IPS DF 19.7 (cell line): Measurements from ENCODE around the gene ZNF385D.
A peak's percentile ranks its signal among the peaks of the same experiment; 100 is the strongest.

Experiments used
- DNase-seq: peaks from one replicate; pipeline ENCODE4 v3.0.0-alpha.2; 2013; ENCODE audit warnings: low read depth, low spot score

ZNF385D gene

GRCh38 chr3:21672303-21672702 lies 78.7 kb downstream of the ZNF385D start:
- no peak for DNase-seq

- DNase-seq: no peak
Observed at GRCh38 chr3:21670386-21670785, 80.6 kb downstream of the ZNF385D start.

- DNase-seq: no peak
Observed at GRCh38 chr3:21668012-21668411, 83.0 kb downstream of the ZNF385D start.

GRCh38 chr3:21665444-21666100 lies 85.4 kb downstream of the ZNF385D start:
- peak; percentile 40 for DNase-seq

- DNase-seq: no peak
Observed at GRCh38 chr3:21664996-21665395, 86.0 kb downstream of the ZNF385D start.

- DNase-seq: no peak
Observed at GRCh38 chr3:21662403-21662802, 88.6 kb downstream of the ZNF385D start.

GRCh38 chr3:21654662-21655061 lies 96.3 kb downstream of the ZNF385D start:
- no peak for DNase-seq

GRCh38 chr3:21654241-21654640 lies 96.8 kb downstream of the ZNF385D start:
- DNase-seq: no peak

GRCh38 chr3:21649519-21649918 lies 101.5 kb downstream of the ZNF385D start:
- DNase-seq: no peak

- DNase-seq: no peak
Observed at GRCh38 chr3:21647961-21648360, 103.0 kb downstream of the ZNF385D start.

- no peak for DNase-seq
Observed at GRCh38 chr3:21645121-21645897, 105.7 kb downstream of the ZNF385D start.

GRCh38 chr3:21644268-21644667 lies 106.7 kb downstream of the ZNF385D start:
- DNase-seq: no peak

GRCh38 chr3:21643752-21644151 lies 107.3 kb downstream of the ZNF385D start:
- no peak for DNase-seq

- DNase-seq: no peak
Observed at GRCh38 chr3:21642433-21642832, 108.6 kb downstream of the ZNF385D start.

GRCh38 chr3:21641959-21642358 lies 109.1 kb downstream of the ZNF385D start:
- peak; percentile 42 for DNase-seq

- DNase-seq: no peak
Observed at GRCh38 chr3:21638488-21638887, 112.5 kb downstream of the ZNF385D start.

GRCh38 chr3:21634112-21634511 lies 116.9 kb downstream of the ZNF385D start:
- DNase-seq: no peak

- no peak for DNase-seq
Observed at GRCh38 chr3:21624524-21624923, 126.5 kb downstream of the ZNF385D start.

GRCh38 chr3:21621181-21621651 lies 129.8 kb downstream of the ZNF385D start:
- DNase-seq: no peak

- DNase-seq: no peak
Observed at GRCh38 chr3:21620511-21621155, 130.4 kb downstream of the ZNF385D start.

GRCh38 chr3:21618695-21619094 lies 132.3 kb downstream of the ZNF385D start:
- DNase-seq: no peak

GRCh38 chr3:21613372-21614070 lies 137.5 kb downstream of the ZNF385D start:
- DNase-seq: no peak
